Fibroblast of lung (primary cell): ENCODE results near the gene IL3RA. TPM values are rescaled to one million over a fixed set of nuclear protein-coding genes. Genes with fewer than 3 reads are reported as not detected.

Experiments used
- DNase-seq, 2 donors: peaks; one replicate each; pipeline versions ENCODE4 v3.0.0 to v3.0.0-alpha.2; 2010; ENCODE audit warnings: low read depth in 2 of 2
- H2AFZ ChIP-seq: 2 replicates; pipeline ENCODE4 v1.5.1; 2012; ENCODE audit warnings: low read length, control low read depth, inconsistent platforms
- H3K27ac ChIP-seq: 2 replicates; pipeline ENCODE4 v1.5.1; 2011; ENCODE audit warnings: low read length, control low read depth; ENCODE audit not compliant: insufficient read depth
- H3K27me3 ChIP-seq: 2 replicates; pipeline ENCODE4 v1.5.1; 2011; ENCODE audit warnings: mild to moderate bottlenecking, low read length; ENCODE audit not compliant: control insufficient read depth, insufficient read depth
- H3K36me3 ChIP-seq: 2 replicates; pipeline ENCODE4 v1.5.1; 2011; ENCODE audit warnings: low read length; ENCODE audit not compliant: control insufficient read depth, insufficient read depth
- H3K4me1 ChIP-seq: 2 replicates; pipeline ENCODE4 v1.5.1; 2011; ENCODE audit warnings: low read length; ENCODE audit not compliant: control insufficient read depth, insufficient read depth; ENCODE audit errors: extremely low read depth
- H3K4me2 ChIP-seq: 2 replicates; pipeline ENCODE4 v1.5.1; 2011; ENCODE audit warnings: low read length, control low read depth; ENCODE audit not compliant: insufficient read depth; ENCODE audit errors: extremely low read depth
- H3K4me3 ChIP-seq, 4 experiments: fragments of 200-600 bp in 1 of 4; sonication (generic) in 1 of 4; replicated peaks in 1 of 4; 2 replicates each; pipeline ENCODE4 v1.5.1; 2011 to 2016; ENCODE audit warnings: low read length in 4 of 4, low read depth in 3 of 4, mild to moderate bottlenecking in 3 of 4, control low read depth in 2 of 4, inconsistent platforms in 1 of 4, mixed read lengths in 1 of 4; ENCODE audit not compliant: insufficient read depth in 1 of 4; ENCODE audit errors: control extremely low read depth in 1 of 4
- H3K79me2 ChIP-seq: 2 replicates; pipeline ENCODE4 v1.5.1; 2012; ENCODE audit warnings: mild to moderate bottlenecking, low read length, inconsistent platforms; ENCODE audit not compliant: control insufficient read depth, insufficient read depth
- H3K9ac ChIP-seq: 2 replicates; pipeline ENCODE4 v1.5.1; 2011; ENCODE audit warnings: mild to moderate bottlenecking, low read length, control low read depth; ENCODE audit not compliant: insufficient read depth
- H3K9me3 ChIP-seq: 2 replicates; pipeline ENCODE4 v1.5.1; 2012; ENCODE audit warnings: low read depth, low read length; ENCODE audit not compliant: control insufficient read depth, insufficient read depth
- H4K20me1 ChIP-seq: 2 replicates; pipeline ENCODE4 v1.5.1; 2011; ENCODE audit warnings: low read length; ENCODE audit not compliant: control insufficient read depth, insufficient read depth; ENCODE audit errors: extremely low read depth
- CTCF ChIP-seq, 2 donors: IDR thresholded peaks in 1 of 2; conservative IDR thresholded peaks in 1 of 2; 1 replicate in 1 of 2; 2 replicates in 1 of 2; pipeline ENCODE4 v1.5.1; 2011 to 2012; ENCODE audit warnings: low read length in 2 of 2, control low read depth in 1 of 2, inconsistent platforms in 1 of 2, low read depth in 1 of 2, mild to moderate bottlenecking in 1 of 2
- EZH2 ChIP-seq: IDR thresholded peaks from 2 replicates; pipeline ENCODE4 v1.5.1; 2012; ENCODE audit warnings: low read length, control low read depth, mild to moderate bottlenecking; ENCODE audit errors: missing control alignments
- polyA plus RNA-seq, 2 donors: library from polyadenylated mRNA; depleted of rRNA in 1 of 2; stranded (reverse) in 1 of 2; unstranded in 1 of 2; fragments of >200 nt; gene quantifications; 2 replicates each; pipeline ENCODE4 v1.2.1, GENCODE V29; 2011 to 2012; ENCODE audit warnings: missing spikeins in 1 of 2
- total RNA-seq: library from RNA; depleted of rRNA; stranded (reverse); fragments of >200 nt; gene quantifications from 2 replicates; pipeline ENCODE4 v1.2.1, GENCODE V29; 2014

The IL3RA gene
- total and polyA plus RNA-seq, 2 donors (not counting 1 experiment from before 2014, with no cell fraction given), result under 0.01 to 0.03 TPM

- H3K36me3 ChIP-seq, result peaks cover 18% of the 10 kb centered on the region
- no peak overlapping the region for H3K4me2 ChIP-seq
- H3K9ac ChIP-seq, result no peak overlapping the region
- no peak overlapping the region for H3K27ac ChIP-seq
- H4K20me1 ChIP-seq, result no peaks in the 10 kb centered on the region
- H3K79me2 ChIP-seq, result no peaks in the 10 kb centered on the region
- no peaks in the 10 kb centered on the region for H3K27me3 ChIP-seq
- no peak for TF ChIP-seq EZH2
- no peak for TF ChIP-seq CTCF (conservative IDR thresholded peaks at IDR 0.05 in 1 of 2, IDR thresholded peaks at IDR 0.05 in 1 of 2; ENCODE audit: low read depth in 1 of 2, low read length in 2 of 2)
- no peaks in the 10 kb centered on the region for H3K4me1 ChIP-seq
- no peak overlapping the region for H2AFZ ChIP-seq
- H3K4me3 ChIP-seq, result no peak overlapping the region
- no peaks in the 10 kb centered on the region for H3K9me3 ChIP-seq
- no peak for DNase-seq
Observed at GRCh38 chrX:1412551-1413161, 76.1 kb downstream of the IL3RA start.

- no peak overlapping the region for H3K4me3 ChIP-seq
- no peaks in the 10 kb centered on the region for H3K9me3 ChIP-seq
- H2AFZ ChIP-seq, result no peak overlapping the region
- peaks cover 20% of the 10 kb centered on the region for H3K36me3 ChIP-seq
- no peak for TF ChIP-seq CTCF (conservative IDR thresholded peaks at IDR 0.05 in 1 of 2, IDR thresholded peaks at IDR 0.05 in 1 of 2; ENCODE audit: low read depth in 1 of 2, low read length in 2 of 2)
- no peak for TF ChIP-seq EZH2
- H3K9ac ChIP-seq, result no peak overlapping the region
- no peak for DNase-seq
- H4K20me1 ChIP-seq, result no peaks in the 10 kb centered on the region
- H3K27ac ChIP-seq, result no peak overlapping the region
- H3K4me1 ChIP-seq, result no peaks in the 10 kb centered on the region
- H3K79me2 ChIP-seq, result no peaks in the 10 kb centered on the region
- no peak overlapping the region for H3K4me2 ChIP-seq
- no peaks in the 10 kb centered on the region for H3K27me3 ChIP-seq
Observed at GRCh38 chrX:1416327-1416784, 79.8 kb downstream of the IL3RA start.

DNA sequence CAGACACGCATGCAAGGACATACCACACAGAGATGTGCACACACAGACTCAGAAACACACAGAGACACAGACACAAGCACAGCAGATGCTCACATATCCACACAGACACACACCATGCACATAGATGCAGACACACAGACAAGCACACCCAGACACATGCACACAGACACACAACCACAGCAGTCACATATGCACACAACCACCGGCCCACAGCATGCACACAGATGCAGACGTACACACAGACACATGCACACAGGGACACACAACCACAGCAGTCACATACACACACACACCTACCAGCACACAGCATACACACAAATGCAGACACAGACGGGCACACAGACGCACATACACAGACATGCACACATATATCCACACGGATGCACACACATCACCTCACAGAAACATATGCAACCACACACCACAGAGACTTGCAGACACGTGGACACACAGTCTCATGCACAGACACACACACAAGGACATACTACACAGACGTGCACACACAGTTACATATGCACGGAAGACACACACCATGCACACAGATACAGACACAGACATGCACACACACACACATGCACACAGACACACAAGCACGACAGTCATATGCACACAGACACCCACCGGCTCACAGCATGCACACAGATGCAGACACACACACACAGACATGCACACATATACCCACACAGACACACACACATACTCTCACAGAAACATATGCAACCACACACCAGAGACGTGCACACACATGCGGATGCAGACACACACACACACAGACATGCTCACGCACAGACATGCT lies 80.6 kb downstream of the IL3RA start:
- no peak overlapping the region for H3K4me3 ChIP-seq
- TF ChIP-seq CTCF (conservative IDR thresholded peaks at IDR 0.05 in 1 of 2, IDR thresholded peaks at IDR 0.05 in 1 of 2; ENCODE audit: low read depth in 1 of 2, low read length in 2 of 2), result no peak
- TF ChIP-seq EZH2, result no peak
- H3K79me2 ChIP-seq, result no peaks in the 10 kb centered on the region
- DNase-seq, result no peak
- no peaks in the 10 kb centered on the region for H3K4me1 ChIP-seq
- H3K27me3 ChIP-seq, result no peaks in the 10 kb centered on the region
- H4K20me1 ChIP-seq, result no peaks in the 10 kb centered on the region
- peaks cover 23% of the 10 kb centered on the region for H3K36me3 ChIP-seq
- no peak overlapping the region for H3K27ac ChIP-seq
- no peak overlapping the region for H3K4me2 ChIP-seq
- H3K9me3 ChIP-seq, result no peaks in the 10 kb centered on the region
- H2AFZ ChIP-seq, result no peak overlapping the region
- H3K9ac ChIP-seq, result no peak overlapping the region
